Measurements from ENCODE around the gene PPP1R8.
"Not testable (repeated sequence)": the region's sequence is repeated elsewhere in the genome, so short reads cannot be mapped to it uniquely, and the experiment has no call there.

The PPP1R8 gene

GRCh38 chr1:27868932-27869718 lies 38.5 kb downstream of the PPP1R8 start:
- DNase-seq (ENCODE audit: low spot score), result no peak
- POLR2A ChIA-PET (ENCODE audit: low non-redundant PET), result no interaction called here
- CTCF ChIA-PET, result interaction anchor here (0.5 to 1.0 kb wide), 3 partner anchors 10 to 1171 kb away, joined by 3 read pairs; no protein-coding TSS in a partner anchor
- H3K27ac ChIP-seq, result peak overlapping the region; percentile 6; the same call in 1 of the 2 replicates
- TF ChIP-seq CTCF (conservative IDR thresholded peaks at IDR 0.05; ENCODE audit: low read depth), result no peak

GRCh38 chr1:27869719-27870085 lies 39.1 kb downstream of the PPP1R8 start:
- no peak for DNase-seq (ENCODE audit: low spot score)
- TF ChIP-seq CTCF (conservative IDR thresholded peaks at IDR 0.05; ENCODE audit: low read depth), result no peak
- ChIA-PET CTCF (interaction anchor here (0.6 kb wide), 1 partner anchor 11 kb away, joined by 3 read pairs; no protein-coding TSS in a partner anchor), POLR2A (ENCODE audit: low non-redundant PET) (no interaction called here)
- H3K27ac ChIP-seq, result no peak overlapping the region

GRCh38 chr1:27871076-27871475 lies 40.5 kb downstream of the PPP1R8 start:
- POLR2A ChIA-PET (ENCODE audit: low non-redundant PET), result not testable (repeated sequence)
- CTCF ChIA-PET, result interaction anchor here (0.9 kb wide), 1 partner anchor 87 kb away, joined by 4 read pairs; no protein-coding TSS in a partner anchor

GRCh38 chr1:27872059-27872801 lies 41.6 kb downstream of the PPP1R8 start, which contains the start of gene THEMIS2:
Gene THEMIS2 (plus strand): TSS chr1:27872544. CDS start chr1:27872572, 28 bp downstream.
- POLR2A ChIA-PET (ENCODE audit: low non-redundant PET), result no interaction called here
- DNase-seq (ENCODE audit: low spot score), result peak; percentile 57
- H3K27ac ChIP-seq, result peak within 1 kb of the TSS; percentile 31
- TF ChIP-seq CTCF (conservative IDR thresholded peaks at IDR 0.05; ENCODE audit: low read depth), result no peak
- CTCF ChIA-PET, result no interaction called here

More at GRCh38 chr1:27871076-27871475, 40.5 kb downstream of the PPP1R8 start:
- H3K27ac ChIP-seq; DNase-seq (ENCODE audit: low spot score): not testable (repeated sequence)

GRCh38 chr1:27872802-27873551 lies 42.4 kb downstream of the PPP1R8 start:
- POLR2A ChIA-PET (ENCODE audit: low non-redundant PET), result no interaction called here
- CTCF ChIA-PET, result no interaction called here
- no peak for TF ChIP-seq CTCF (conservative IDR thresholded peaks at IDR 0.05; ENCODE audit: low read depth)
- peak overlapping the region; percentile 31 for H3K27ac ChIP-seq
- DNase-seq (ENCODE audit: low spot score), result no peak

- ChIA-PET CTCF (interaction anchor here (1.5 kb wide), 1 partner anchor 16 kb away, joined by 7 read pairs; no protein-coding TSS in a partner anchor), POLR2A (ENCODE audit: low non-redundant PET) (no interaction called here)
- DNase-seq (ENCODE audit: low spot score), result no peak
- H3K27ac ChIP-seq, result no peak overlapping the region
- no peak for TF ChIP-seq CTCF (conservative IDR thresholded peaks at IDR 0.05; ENCODE audit: low read depth)
Measured at GRCh38 chr1:27873671-27874384, 43.2 kb downstream of the PPP1R8 start.
